Mesenteric fat pad (tissue), 1 donor: ENCODE results near the gene SASS6. TPM values are rescaled to one million over a fixed set of nuclear protein-coding genes. Genes with fewer than 3 reads are reported as not detected.

Experiments used
- DNase-seq: peaks from one replicate; pipeline ENCODE4 v3.0.0-alpha.2; 2020; ENCODE audit warnings: low spot score
- long read RNA-seq: library from polyadenylated mRNA; unstranded; transcript quantifications from one replicate; pipeline ENCODE4 v2.0.0, GENCODE V29; 2020
- total RNA-seq: library from RNA; stranded (reverse); fragmentation: NEBNext Ultra II Directional; extraction: Animal tissue kit (Norgen Biotek cat#: 25700); gene quantifications from one replicate; pipeline ENCODE4 v1.2.1, GENCODE V29; 2021
- donor health status: DM: yes; HTN: yes; CAD: no.

Gene SASS6, protein sequence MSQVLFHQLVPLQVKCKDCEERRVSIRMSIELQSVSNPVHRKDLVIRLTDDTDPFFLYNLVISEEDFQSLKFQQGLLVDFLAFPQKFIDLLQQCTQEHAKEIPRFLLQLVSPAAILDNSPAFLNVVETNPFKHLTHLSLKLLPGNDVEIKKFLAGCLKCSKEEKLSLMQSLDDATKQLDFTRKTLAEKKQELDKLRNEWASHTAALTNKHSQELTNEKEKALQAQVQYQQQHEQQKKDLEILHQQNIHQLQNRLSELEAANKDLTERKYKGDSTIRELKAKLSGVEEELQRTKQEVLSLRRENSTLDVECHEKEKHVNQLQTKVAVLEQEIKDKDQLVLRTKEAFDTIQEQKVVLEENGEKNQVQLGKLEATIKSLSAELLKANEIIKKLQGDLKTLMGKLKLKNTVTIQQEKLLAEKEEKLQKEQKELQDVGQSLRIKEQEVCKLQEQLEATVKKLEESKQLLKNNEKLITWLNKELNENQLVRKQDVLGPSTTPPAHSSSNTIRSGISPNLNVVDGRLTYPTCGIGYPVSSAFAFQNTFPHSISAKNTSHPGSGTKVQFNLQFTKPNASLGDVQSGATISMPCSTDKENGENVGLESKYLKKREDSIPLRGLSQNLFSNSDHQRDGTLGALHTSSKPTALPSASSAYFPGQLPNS
- 2.2 TPM for total RNA-seq
- long read RNA-seq, partial matches to known transcripts, result 1 of 2 reads
- long read RNA-seq, other reads (novel, unspliced or antisense), result 1 of 2 reads

DNA sequence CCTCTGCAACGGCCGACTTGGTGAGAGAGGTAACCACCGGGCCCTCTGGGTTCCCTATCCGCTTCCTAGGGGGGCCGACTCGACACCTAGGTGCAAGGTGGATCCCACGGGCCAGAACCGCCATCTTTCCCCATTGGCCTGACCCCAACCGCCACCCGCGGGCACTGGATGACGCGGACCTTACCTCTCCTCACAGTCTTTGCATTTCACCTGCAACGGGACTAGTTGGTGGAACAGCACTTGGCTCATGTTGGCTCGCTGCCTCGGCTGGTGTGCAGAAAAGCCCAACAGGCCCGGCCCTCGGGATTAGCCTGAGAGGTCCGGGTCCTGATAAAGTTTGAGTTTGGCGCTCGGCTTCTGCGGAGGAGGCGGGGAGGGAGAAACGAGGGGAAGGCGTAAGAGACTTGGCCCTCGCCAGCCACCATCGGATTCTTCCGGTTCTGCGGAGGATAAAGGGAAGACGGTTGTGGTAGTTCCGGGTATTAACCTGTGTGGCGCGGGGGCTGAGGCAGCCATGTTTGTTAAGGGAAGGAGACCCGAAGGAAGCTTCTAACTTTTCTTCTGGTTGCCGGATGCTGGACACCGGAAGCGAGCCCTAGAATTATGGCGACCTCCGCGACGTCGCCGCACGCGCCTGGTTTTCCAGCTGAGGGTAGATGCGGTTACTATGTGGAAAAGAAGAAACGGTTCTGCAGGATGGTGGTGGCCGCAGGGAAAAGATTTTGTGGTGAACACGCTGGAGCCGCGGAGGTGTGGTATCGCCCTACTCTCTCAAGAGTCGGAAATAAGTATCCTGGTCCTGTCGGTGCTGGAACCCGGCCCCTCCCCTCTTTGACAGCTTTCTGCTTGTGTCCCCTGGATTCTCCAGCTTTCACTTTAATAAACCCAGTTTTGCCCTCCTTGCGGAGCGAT, at the start of gene SASS6, which contains the start of gene TRMT13:
Gene SASS6 (minus strand): TSS at position 365 of the 912 bp plus-strand sequence. CDS start 116 bp downstream, at position 249.
Gene TRMT13 (plus strand): TSS at position 598 of the 912 bp plus-strand sequence. CDS start 6 bp downstream, at position 604.
- DNase-seq, result peak; percentile 97

DNA sequence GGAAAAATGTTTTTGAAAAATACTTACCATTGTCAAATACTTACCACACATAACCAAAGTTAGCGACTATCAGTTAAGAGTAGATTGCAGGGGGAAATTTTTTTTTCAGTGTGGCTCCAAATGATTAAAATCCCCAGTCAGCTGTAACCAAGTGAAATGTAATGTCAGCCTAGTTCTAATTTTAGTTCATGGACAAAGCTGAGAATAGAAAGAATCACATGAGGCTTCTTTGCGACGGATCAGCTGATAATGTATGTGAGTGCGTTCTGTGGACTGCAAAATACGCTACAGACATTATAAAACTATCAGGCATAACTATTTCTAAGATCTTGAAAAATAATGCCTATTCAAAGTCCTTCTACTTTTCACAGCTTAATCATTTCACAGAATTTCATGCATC, 45.4 kb upstream of the SASS6 start, which contains the start of gene LRRC39:
Gene LRRC39 (minus strand): TSS at position 166 of the 400 bp plus-strand sequence. CDS start 9,740 bp downstream, outside the sequence.
- no peak for DNase-seq

DNA sequence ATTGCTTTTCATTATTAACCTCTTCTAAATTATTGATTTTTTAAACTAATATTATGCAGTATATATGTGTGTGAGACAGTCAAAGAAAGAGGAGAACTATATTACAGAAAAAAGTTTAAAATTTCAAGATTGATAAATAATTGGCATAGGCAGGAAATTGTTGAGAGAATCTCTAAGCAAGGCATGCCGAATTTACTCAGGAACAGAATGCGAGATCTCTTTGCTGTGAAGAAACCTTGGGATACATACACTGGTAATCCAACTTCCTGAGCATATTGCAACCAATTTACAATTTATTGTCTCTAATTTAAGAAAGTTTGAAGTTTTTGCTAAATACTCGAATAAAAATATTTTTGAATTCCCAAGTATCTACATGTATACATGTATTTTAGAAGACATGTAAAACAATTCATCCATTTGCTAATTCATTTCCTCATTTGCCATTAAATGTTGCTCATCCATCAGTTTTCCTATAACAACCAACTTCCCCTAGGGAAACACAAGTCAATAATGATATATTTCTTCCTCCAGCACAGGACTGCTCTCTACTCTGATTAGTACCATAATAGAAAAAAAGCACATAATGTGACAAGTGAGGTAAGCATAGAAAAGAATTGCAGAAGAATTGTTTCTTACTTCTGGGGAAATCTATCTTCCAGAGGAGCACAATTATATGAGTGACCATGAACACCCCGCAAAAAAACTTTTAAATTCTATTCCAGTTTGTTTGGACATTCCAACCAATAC, 44.7 kb upstream of the SASS6 start:
- DNase-seq, result no peak

DNA sequence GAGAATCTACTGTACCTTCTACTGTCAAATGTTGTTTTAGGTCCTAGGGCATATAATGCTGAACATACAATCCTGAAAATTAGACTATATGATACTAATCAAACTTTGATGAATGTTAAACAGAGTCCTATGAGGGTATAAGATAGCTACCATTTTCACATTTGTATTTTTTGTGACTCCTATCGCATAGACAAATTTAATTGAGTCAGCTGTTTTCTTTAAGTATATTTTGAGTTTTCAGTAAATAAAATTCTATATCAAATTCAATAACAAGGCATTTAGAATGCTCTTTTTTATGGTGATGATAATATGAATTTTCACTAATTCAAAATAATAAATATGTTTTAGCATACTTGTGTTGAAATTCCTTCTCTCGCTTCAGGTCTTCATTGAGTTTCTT, 35.3 kb upstream of the SASS6 start:
- no peak for DNase-seq

DNA sequence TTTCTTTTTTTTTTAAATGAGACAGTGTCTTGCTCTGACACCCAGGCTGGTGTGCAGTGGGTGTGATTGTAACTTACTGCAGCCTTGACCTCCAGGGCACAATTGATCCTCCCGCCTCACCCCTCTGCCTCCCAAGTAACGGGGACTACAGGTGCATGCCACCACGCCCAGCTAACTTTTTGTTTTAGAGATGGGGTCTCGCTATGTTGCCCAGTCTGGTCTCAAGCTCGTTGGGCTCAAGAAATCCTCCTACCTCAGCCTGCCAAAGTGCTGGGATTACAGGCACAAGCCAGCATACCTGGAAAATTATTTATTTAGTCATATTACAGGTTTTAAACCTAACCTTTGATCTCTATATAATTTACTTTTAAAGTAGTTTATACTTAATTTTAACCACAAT, 32.0 kb upstream of the SASS6 start:
- no peak for DNase-seq

DNA sequence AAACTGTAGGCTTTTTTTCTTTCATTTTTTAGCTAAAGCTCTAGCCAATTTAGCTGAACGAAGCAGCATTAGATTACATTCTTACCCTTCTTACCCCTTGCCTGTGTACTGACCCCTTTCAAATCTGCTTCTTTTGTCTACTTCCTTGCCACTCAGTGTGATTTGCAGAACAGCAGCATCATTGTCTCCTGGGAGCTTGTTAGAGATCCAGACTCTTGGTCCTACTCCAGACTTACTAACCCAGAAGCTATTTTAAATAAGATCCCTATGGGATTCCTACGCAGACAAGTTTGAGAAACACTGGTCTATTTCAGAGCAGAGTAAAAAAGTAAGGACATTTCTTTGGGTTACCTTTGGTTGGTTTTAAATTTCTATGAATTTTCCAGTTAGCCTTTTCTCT, 31.5 kb upstream of the SASS6 start:
- DNase-seq, result no peak

DNA sequence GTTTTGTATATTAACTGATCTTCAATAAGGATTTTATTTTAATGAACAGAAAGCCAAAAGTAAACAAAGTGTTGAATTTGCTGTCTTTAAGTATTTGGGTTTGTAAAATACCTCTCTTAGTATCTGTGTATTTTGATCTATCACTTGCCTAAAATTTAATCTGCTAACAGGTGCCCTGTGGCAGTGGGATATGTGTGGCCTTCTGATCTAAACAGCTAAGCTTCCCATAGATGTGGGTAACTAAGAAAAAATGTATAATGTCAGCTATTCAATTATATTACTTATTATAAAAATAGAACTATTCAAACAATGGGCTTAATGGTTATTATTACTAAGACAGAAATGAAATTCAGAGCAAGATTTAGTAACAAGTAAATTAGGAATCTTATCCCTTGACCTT, 30.2 kb upstream of the SASS6 start:
- no peak for DNase-seq

DNA sequence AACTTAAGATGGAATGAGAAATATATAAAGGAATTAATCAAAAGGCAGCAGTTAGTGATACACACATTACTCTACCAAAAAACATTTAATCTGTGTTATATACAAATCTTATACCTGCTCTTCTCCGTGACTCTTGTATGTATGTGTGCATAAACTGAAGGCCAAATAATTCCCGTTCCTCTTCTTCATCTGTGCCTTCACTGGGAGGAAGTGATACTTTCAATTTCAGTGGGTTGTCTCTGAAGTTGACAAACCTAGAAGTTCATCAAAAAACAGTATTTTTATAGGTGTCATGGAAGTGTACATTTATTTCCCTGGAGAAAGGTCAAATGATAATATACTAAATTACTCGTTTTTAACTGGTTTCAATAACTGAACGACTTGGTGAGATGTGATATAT, 19.5 kb upstream of the SASS6 start:
- no peak for DNase-seq

DNA sequence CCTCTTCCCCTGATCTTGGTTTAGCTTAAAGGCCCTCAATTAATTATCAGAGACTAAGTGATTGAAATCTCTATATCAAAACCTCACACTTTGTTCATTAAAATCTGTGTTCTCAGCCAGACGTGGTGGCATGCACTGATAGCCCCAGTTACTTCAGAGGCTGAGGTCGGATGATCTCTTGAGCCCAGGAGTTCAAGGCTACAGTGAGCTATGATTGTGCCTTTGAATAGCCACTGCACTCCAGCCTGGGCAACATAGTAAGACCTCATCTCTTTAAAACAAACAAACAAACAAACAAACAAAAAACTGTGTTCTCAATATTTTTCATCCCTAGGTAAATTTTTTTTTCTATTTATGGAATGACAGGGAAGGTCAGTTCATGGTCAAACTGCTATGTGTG, 18.9 kb upstream of the SASS6 start:
- no peak for DNase-seq

DNA sequence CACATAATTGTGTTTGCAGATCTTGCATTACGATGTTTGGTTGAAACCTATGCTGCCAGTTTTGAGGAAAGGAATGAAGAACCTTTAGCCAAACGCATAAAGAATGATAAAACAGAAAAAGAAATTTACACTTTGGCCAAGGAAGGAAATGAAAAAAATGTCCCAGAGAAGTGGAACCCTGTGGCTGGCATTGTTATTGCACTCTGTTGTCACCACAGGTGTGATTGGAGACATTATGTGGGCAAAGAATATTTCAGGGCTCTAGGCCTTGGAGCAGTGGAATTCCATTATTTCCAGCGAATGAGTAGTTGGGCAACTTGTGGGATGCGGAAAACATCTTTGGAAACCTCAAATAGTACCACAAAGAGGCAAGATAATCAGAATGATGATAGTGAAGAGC, 15.1 kb upstream of the SASS6 start:
- no peak for DNase-seq

DNA sequence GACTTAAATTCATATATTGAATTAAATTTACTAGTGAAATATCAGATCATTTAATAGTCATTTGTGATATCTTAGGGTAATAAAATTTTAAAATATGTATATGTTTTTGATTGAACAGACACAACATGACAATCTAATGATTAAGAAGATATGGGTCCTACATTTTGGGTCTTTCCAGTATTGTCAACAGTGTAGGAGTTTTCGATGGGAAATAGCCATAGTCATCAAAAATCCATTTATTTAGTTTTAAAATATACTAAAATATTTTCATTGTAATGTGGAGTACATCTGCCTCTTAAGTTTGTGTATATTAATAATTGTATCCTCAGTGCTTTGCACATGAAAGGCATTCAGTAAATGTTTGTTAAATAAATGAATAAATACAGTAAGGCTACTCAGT, 14.2 kb upstream of the SASS6 start:
- no peak for DNase-seq

DNA sequence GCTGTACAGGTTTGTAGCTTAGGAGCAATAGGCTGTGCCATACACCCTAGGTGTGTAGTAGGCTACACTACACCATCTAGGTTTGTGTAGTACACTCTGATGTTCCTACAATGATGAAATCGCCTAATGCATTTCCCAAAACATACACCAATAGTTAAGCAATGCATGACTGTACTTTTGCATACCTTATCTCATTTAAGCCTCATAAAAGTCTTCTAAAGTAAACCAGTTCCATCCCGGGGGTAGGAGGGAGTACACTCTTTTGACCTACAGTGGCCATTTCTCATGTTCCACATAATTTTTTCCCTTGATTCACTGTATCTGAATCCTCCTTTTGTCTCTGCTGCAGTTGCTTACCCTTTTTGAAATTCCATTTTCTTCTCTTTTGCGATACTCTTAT, 12.4 kb upstream of the SASS6 start:
- DNase-seq, result no peak

DNA sequence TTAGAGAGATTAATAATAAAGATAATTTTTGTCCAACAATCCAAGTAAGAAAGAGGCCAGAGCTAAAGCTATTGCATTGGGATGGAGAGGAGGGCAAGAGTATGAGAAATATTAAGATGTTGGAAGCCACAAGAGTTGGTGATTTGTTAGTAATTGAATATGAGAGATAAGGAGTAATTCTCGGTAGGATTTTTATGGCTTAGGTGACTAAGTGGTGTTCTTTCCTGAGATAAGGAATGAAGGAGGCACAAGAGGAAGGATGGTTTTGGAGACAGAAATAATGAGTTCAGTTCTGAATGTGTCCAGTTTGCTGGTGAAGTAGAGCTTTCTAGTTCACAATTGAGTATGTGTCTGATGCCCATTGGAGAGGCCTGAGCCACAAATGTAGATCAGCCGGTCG, 9.6 kb upstream of the SASS6 start:
- DNase-seq, result no peak

DNA sequence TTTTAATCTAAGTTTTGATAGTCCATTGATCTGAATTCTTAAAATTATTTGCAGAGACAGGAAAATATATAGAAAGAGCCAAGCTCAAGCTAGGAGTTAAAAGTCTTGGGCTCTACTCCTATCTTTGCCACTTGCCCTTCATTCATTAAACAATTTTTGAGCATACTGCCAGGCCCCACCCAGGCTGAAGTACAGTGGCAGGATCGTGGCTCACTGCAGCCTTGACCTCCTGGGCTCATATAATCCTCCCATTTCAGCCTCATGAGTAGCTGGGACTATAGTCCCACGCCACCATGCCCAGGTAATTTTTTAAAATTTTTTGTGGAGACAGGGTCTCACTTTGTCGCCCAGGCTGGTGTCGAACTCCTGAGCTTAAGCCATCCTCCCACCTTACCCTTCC, 8.5 kb upstream of the SASS6 start:
- DNase-seq, result no peak

DNA sequence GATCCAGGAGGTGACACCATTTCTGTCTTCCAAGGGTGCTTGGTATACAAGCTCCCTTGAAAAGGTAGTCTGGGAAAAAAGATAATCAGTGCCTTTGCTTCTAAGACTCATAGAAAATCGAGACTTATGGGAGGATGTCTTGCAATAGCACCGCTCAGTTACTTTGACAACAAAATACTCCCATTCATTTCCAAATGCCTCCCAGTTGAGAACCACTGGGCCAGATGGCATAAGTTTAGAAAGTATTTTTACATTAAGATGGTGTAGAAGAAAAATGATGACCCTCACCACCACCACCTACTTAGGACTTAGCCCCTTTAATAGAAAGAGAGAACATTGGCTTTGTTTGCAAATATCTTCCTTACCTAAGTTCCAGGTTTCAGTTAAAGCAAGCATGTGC, 4.9 kb upstream of the SASS6 start:
- DNase-seq, result no peak

DNA sequence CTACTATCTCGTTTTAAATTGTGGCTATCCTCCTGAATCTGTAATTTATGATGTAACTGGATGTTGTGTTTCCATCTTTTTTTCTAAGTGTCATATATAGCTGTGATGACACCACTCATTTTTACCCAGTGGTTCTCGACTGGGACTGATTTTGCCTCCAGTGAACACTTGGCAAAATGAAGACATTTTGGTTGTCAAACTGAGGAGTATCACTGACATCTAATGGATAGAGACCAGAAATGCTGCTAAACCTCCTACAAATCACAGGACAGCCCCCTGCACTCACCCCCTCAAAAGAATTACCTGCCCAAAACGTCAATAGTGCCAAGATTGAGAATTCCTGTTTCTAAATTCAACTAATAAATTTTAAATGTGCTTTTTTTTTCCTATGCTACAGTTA, 2.1 kb upstream of the SASS6 start:
- DNase-seq, result no peak

DNA sequence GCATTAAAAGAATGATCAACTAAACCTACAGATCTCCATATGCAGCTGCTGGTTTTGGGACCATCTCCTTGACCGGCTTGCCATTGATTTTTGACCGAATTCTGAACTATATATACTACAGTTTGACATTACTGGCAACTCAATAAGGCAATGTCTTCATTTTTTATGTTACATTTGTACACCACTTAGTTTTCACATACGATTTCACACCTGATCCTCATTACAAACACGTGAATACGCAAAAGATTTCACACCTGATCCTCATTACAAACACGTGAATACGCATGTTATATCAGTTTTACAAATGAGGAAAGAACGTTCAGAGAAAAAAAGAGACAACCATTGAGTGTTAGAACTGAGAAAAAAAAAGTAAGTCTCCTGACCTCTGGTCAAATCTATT, 1.1 kb downstream of the SASS6 start:
- DNase-seq, result no peak

DNA sequence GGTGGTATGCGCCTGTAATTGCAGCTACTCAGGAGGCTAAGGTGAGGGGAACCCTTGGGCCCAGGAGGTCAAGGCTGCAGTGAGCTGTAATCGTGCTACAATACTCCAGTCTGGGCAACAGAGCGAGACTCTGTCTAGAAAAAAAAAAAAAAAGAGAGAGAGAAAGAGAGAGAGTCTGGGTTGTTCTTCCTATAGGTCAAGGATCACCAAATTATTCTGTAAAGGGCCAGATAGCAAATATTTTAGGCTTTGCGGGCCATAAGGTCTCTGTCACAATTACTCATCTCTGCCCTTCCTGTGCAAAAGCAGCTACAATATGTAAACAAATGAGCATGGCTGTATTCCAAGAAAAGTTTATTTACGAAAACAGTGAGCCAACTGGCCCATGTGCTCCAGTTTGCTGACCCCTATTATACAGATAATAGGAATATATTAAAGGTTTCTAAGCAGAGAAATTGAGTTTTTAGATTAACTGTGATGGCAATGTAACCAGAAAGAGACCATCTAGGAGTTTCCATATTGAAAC, 2.1 kb downstream of the SASS6 start:
- DNase-seq, result no peak

DNA sequence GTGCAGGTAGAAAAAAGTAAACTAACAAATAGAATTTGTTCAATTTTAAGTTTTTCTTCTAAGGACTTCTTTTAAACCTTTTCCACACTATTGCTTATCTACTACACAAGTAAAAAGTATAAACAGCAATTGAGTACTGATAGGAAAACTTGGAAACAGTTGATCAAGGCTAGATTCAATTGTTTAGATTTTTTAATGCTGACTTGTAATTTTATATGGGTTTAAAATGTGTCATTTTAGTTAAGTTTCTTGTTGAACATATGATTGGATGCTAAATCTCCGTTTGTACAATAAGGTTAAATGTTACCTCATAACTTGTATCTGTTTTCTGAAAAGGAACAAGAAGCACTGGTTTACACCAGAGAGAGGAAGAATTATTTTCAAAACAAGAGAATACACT, 5.5 kb downstream of the SASS6 start:
- DNase-seq, result no peak

DNA sequence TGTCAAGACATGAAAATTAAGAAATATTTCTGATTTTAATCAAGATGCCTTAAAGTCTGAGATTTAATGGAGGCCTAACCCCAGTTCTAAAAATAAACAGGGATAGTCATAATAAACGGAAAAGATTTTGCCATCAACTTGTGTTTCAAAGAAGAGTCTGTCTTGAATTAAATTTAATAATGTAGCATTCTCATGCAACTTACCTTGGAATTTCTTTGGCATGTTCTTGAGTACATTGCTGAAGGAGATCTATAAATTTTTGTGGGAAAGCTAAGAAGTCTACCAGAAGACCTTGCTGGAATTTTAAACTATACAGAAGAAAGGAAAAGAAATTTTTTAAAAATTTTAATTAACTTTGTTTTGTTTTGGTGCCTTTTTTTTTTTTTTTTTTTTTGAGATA, 10.6 kb downstream of the SASS6 start:
- DNase-seq, result no peak
